ENCODE data around the gene FGD6. TPM values are rescaled to one million over a fixed set of nuclear protein-coding genes. Genes with fewer than 3 reads are reported as not detected.

The FGD6 gene
- total RNA-seq, 1 donor from 2014 or later, result 8.6 TPM

GRCh38 chr12:95195122-95195521, 22.1 kb downstream of the FGD6 start:
- Mint-ChIP-seq H3K4me1 (ENCODE audit: low read depth) (peaks cover 5% of the 10 kb centered on the region), H3K27ac (ENCODE audit: unreplicated experiment) (no peak overlapping the region), H3K4me3 (ENCODE audit: unreplicated experiment) (no peak overlapping the region), H3K36me3 (ENCODE audit: low read depth) (no peaks in the 10 kb centered on the region), H3K9me3 (ENCODE audit: low read depth) (no peaks in the 10 kb centered on the region), H3K27me3 (ENCODE audit: low read depth) (no peaks in the 10 kb centered on the region)
- TF ChIP-seq CTCF (IDR thresholded peaks at IDR 0.05), result no peak
- DNase-seq (ENCODE audit: low spot score), result no peak

- Mint-ChIP-seq H3K4me1 (ENCODE audit: low read depth) (no peaks in the 10 kb centered on the region), H3K36me3 (ENCODE audit: low read depth) (no peaks in the 10 kb centered on the region), H3K27me3 (ENCODE audit: low read depth) (no peaks in the 10 kb centered on the region), H3K27ac (ENCODE audit: unreplicated experiment) (no peak overlapping the region), H3K4me3 (ENCODE audit: unreplicated experiment) (no peak overlapping the region), H3K9me3 (ENCODE audit: low read depth) (no peaks in the 10 kb centered on the region)
- TF ChIP-seq CTCF (IDR thresholded peaks at IDR 0.05), result no peak
- no peak for DNase-seq (ENCODE audit: low spot score)
Observed at GRCh38 chr12:95193139-95193538, 24.1 kb downstream of the FGD6 start.

GRCh38 chr12:95192271-95192670, 25.0 kb downstream of the FGD6 start:
- no peak for TF ChIP-seq CTCF (IDR thresholded peaks at IDR 0.05)
- Mint-ChIP-seq H3K27me3 (ENCODE audit: low read depth) (no peaks in the 10 kb centered on the region), H3K27ac (ENCODE audit: unreplicated experiment) (no peak overlapping the region), H3K36me3 (ENCODE audit: low read depth) (no peaks in the 10 kb centered on the region), H3K4me3 (ENCODE audit: unreplicated experiment) (no peak overlapping the region), H3K9me3 (ENCODE audit: low read depth) (no peaks in the 10 kb centered on the region), H3K4me1 (ENCODE audit: low read depth) (no peaks in the 10 kb centered on the region)
- DNase-seq (ENCODE audit: low spot score), result no peak

GRCh38 chr12:95191060-95191696, 26.1 kb downstream of the FGD6 start:
- no peak for TF ChIP-seq CTCF (IDR thresholded peaks at IDR 0.05)
- DNase-seq (ENCODE audit: low spot score), result no peak
- Mint-ChIP-seq H3K36me3 (ENCODE audit: low read depth) (no peaks in the 10 kb centered on the region), H3K27ac (ENCODE audit: unreplicated experiment) (no peak overlapping the region), H3K27me3 (ENCODE audit: low read depth) (no peaks in the 10 kb centered on the region), H3K4me1 (ENCODE audit: low read depth) (no peaks in the 10 kb centered on the region), H3K9me3 (ENCODE audit: low read depth) (no peaks in the 10 kb centered on the region), H3K4me3 (ENCODE audit: unreplicated experiment) (no peak overlapping the region)

GRCh38 chr12:95187865-95188415, 29.3 kb downstream of the FGD6 start:
- Mint-ChIP-seq H3K27ac (ENCODE audit: unreplicated experiment) (no peak overlapping the region), H3K4me3 (ENCODE audit: unreplicated experiment) (no peak overlapping the region), H3K36me3 (ENCODE audit: low read depth) (peaks cover 2% of the 10 kb centered on the region), H3K4me1 (ENCODE audit: low read depth) (peaks cover 2% of the 10 kb centered on the region), H3K27me3 (ENCODE audit: low read depth) (no peaks in the 10 kb centered on the region), H3K9me3 (ENCODE audit: low read depth) (no peaks in the 10 kb centered on the region)
- TF ChIP-seq CTCF (IDR thresholded peaks at IDR 0.05), result no peak
- DNase-seq (ENCODE audit: low spot score), result no peak
